NCI-H2081 (cell line): ENCODE results near the gene LAMA3.

Experiments
- DNase-seq, 2 experiments: peaks; one replicate each; lab custom pipeline; 2025; lab: John Stamatoyannopoulos, UW

The LAMA3 gene

DNA sequence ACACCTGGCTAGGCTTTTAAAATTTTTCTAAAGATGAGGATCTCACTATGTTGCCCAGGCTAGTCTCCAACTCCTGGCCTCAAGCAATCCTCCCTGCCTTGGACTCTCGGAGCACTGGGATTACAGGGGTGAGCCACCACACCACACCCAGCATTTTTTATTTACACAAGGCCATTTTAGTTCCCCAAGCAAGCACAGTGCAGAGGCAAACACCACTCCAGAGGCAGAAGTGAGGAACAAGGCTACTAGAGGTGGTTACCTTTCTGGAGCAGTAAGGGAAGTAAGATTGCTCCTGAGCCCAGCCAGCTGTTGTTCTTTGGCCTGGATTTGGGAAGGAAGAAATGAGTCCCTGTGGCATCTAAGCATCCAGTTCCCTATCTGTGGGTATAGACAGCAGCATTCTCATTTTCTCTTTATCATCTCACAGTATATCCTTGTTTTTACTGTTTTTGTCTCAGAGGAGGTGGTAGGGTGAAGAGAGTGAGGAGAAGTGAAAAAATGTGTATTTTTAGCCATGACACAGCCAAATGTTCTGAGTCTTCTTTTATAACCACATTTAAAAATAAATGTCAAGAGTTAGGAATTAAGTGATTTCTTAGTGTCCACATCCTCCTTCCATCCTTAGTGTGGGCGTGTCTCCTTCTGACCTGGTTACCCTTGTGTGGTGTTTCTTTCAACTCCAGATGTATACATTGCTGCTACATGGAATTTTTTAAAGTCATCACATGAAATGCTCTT, 314.8 kb downstream of the LAMA3 start:
- no peak for DNase-seq
